ENCODE results near the gene ATOSB. TPM values are rescaled to one million over a fixed set of nuclear protein-coding genes. Genes with fewer than 3 reads are reported as not detected.

The ATOSB gene
- total and polyA plus RNA-seq, 9 of the 15 experiments (the other 6 are each of a cell fraction or from before 2014, with no cell fraction given), result 0.45 to 8.0 (median 4.2) TPM

GRCh38 chr9:35161713-35162604, 46.3 kb upstream of the ATOSB start, which contains the start of gene UNC13B (continued):
- TF ChIP-seq, protein P1, sequence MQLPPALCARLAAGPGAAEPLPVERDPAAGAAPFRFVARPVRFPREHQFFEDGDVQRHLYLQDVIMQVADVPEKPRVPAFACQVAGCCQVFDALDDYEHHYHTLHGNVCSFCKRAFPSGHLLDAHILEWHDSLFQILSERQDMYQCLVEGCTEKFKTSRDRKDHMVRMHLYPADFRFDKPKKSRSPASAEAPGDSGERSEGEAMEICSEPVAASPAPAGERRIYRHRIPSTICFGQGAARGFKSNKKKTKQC (CRISPR knock-in tag; IDR thresholded peaks at IDR 0.05), result peak; percentile 62
- TF ChIP-seq MAFG (tag; conservative IDR thresholded peaks at IDR 0.05), result no peak
- TF ChIP-seq TGIF2 (CRISPR knock-in tag; IDR thresholded peaks at IDR 0.05), result no peak
- no peak for TF ChIP-seq SAP30 (IDR thresholded peaks at IDR 0.05; ENCODE audit: borderline replicate concordance, insufficient read depth, low read depth, low read length, poor library complexity, severe bottlenecking)
- peak; percentile 69; the same call in 1 of the 2 replicates for TF ChIP-seq PHF8 (IDR thresholded peaks at IDR 0.05; ENCODE audit: borderline replicate concordance, low read length)
- no peak for TF ChIP-seq ZNF644 (tag; IDR thresholded peaks at IDR 0.05; ENCODE audit: low read depth)
- TF ChIP-seq STAT6 (CRISPR knock-in tag; IDR thresholded peaks at IDR 0.05), result no peak
- no peak for TF ChIP-seq REST (IDR thresholded peaks at IDR 0.05; ENCODE audit: borderline replicate concordance)
- TF ChIP-seq REST (CRISPR knock-in tag; IDR thresholded peaks at IDR 0.05; ENCODE audit: low read depth), result no peak; the same call in 1 of the 2 replicates
- TF ChIP-seq POLR2A (conservative IDR thresholded peaks at IDR 0.05), result peak; percentile 76
- no peak for TF ChIP-seq TFAM (CRISPR knock-in tag; conservative IDR thresholded peaks at IDR 0.05)
- peak; percentile 48; the same call in 1 of the 2 replicates for TF ChIP-seq ZEB2 (IDR thresholded peaks at IDR 0.05)
- no peak for TF ChIP-seq MYC (IDR thresholded peaks at IDR 0.05; ENCODE audit: low read depth, low read length)
- TF ChIP-seq MYC (CRISPR knock-in tag; IDR thresholded peaks at IDR 0.05; ENCODE audit: borderline replicate concordance, low read depth), result peak; percentile 47; the same call in 1 of the 2 replicates
- TF ChIP-seq POLR2H (tag; IDR thresholded peaks at IDR 0.05; ENCODE audit: low read depth), result peak; percentile 35; the same call in 1 of the 2 replicates
- no peak for TF ChIP-seq EWSR1 (IDR thresholded peaks at IDR 0.05; ENCODE audit: borderline replicate concordance, low read depth, partially characterized antibody)
